Stimulated activated CD4-positive, alpha-beta T cell treated with anti-CD3 and anti-CD28 coated beads, TNF-alpha, amount 100 ng/mL, for 24 hours (primary cell): Measurements from ENCODE around the gene HERC4.
"Not testable (repeated sequence)": the region's sequence is repeated elsewhere in the genome, so short reads cannot be mapped to it uniquely, and the experiment has no call there.

ENCODE experiments used
- DNase-seq, 3 experiments: peaks; one replicate each; pipeline ENCODE4 v3.0.0-alpha.2; 2020; ENCODE audit warnings: low read depth in 3 of 3

HERC4 gene

GRCh38 chr10:68047122-68047521 lies 28.0 kb downstream of the HERC4 start:
- no peak for DNase-seq

- no peak for DNase-seq
Observed at GRCh38 chr10:68046642-68047041, 28.4 kb downstream of the HERC4 start.

- no peak for DNase-seq
Observed at GRCh38 chr10:68043030-68043429, 32.1 kb downstream of the HERC4 start.

- no peak for DNase-seq
Observed at GRCh38 chr10:68032113-68032512, 43.0 kb downstream of the HERC4 start.

- DNase-seq, result no peak
Observed at GRCh38 chr10:68027429-68027828, 47.7 kb downstream of the HERC4 start.

- DNase-seq, result no peak
Observed at GRCh38 chr10:68023292-68023691, 51.8 kb downstream of the HERC4 start.

- not testable (repeated sequence) for DNase-seq
Observed at GRCh38 chr10:68022324-68022723, 52.8 kb downstream of the HERC4 start.

- not testable (repeated sequence) for DNase-seq
Observed at GRCh38 chr10:68016519-68016918, 58.6 kb downstream of the HERC4 start.

GRCh38 chr10:68010426-68010940 lies 64.6 kb downstream of the HERC4 start:
- no peak for DNase-seq

- DNase-seq, result no peak
Observed at GRCh38 chr10:68007356-68007755, 67.7 kb downstream of the HERC4 start.

GRCh38 chr10:68001539-68001938 lies 73.5 kb downstream of the HERC4 start:
- DNase-seq, result no peak

GRCh38 chr10:68001000-68001399 lies 74.1 kb downstream of the HERC4 start:
- no peak for DNase-seq

GRCh38 chr10:67990093-67990492 lies 85.0 kb downstream of the HERC4 start:
- DNase-seq, result no peak

GRCh38 chr10:67988606-67989005 lies 86.5 kb downstream of the HERC4 start:
- DNase-seq, result no peak

GRCh38 chr10:67982603-67983002 lies 92.5 kb downstream of the HERC4 start:
- not testable (repeated sequence) for DNase-seq

GRCh38 chr10:67978749-67979148 lies 96.3 kb downstream of the HERC4 start:
- DNase-seq, result no peak

GRCh38 chr10:67977251-67977650 lies 97.8 kb downstream of the HERC4 start:
- no peak for DNase-seq

GRCh38 chr10:67976292-67977245 lies 98.5 kb downstream of the HERC4 start:
- no peak for DNase-seq

GRCh38 chr10:67975871-67976270 lies 99.2 kb downstream of the HERC4 start:
- DNase-seq, result no peak

GRCh38 chr10:67971311-67971710 lies 103.8 kb downstream of the HERC4 start:
- no peak for DNase-seq

- no peak for DNase-seq
Observed at GRCh38 chr10:67969875-67970274, 105.2 kb downstream of the HERC4 start.

GRCh38 chr10:67966035-67966434 lies 109.0 kb downstream of the HERC4 start:
- DNase-seq, result not testable (repeated sequence)

- DNase-seq, result no peak
Observed at GRCh38 chr10:67965456-67965855, 109.6 kb downstream of the HERC4 start.
